Breast epithelium (tissue), 4 donors: ENCODE data around the gene METTL9. TPM values are rescaled to one million over a fixed set of nuclear protein-coding genes. Genes with fewer than 3 reads are reported as not detected.

Source experiments
- DNase-seq, 2 donors: peaks; one replicate each; pipeline ENCODE4 v3.0.0-alpha.2; 2019; ENCODE audit warnings: low spot score in 2 of 2
- H3K27ac ChIP-seq, 2 donors: fragments of 200-600 bp; sonication (generic) in 1 of 2; one replicate each; pipeline ENCODE4 v1.5.1; 2016 to 2019; ENCODE audit warnings: mild to moderate bottlenecking in 1 of 2
- H3K27me3 ChIP-seq, 2 donors: fragments of 200-600 bp; sonication (generic) in 1 of 2; one replicate each; pipeline versions ENCODE4 v1.5.1 to v1.6.0; 2017 to 2019; ENCODE audit warnings: control low read depth in 1 of 2, mild to moderate bottlenecking in 1 of 2
- H3K36me3 ChIP-seq: fragments of 200-600 bp; one replicate; pipeline ENCODE4 v1.5.1; 2019
- H3K4me1 ChIP-seq, 2 donors: fragments of 200-600 bp; sonication (generic); one replicate each; pipeline ENCODE4 v1.5.1; 2016 to 2019; ENCODE audit warnings: control low read depth in 1 of 2
- H3K4me3 ChIP-seq, 3 donors: fragments of 200-600 bp; sonication (generic); 1 replicate in 2 of 3; 2 replicates in 1 of 3; pipeline ENCODE4 v1.5.1; 2016 to 2019; ENCODE audit warnings: mild to moderate bottlenecking in 3 of 3, moderate library complexity in 2 of 3
- H3K9me3 ChIP-seq, 2 donors: fragments of 200-600 bp; sonication (generic) in 1 of 2; one replicate each; pipeline ENCODE4 v1.5.1; 2016 to 2019; ENCODE audit warnings: control low read depth in 1 of 2
- CTCF ChIP-seq, 3 donors: fragments of 450-650 bp; IDR thresholded peaks; one replicate each; pipeline ENCODE4 v1.5.1; 2016 to 2017; ENCODE audit warnings: antibody characterized with exemption in 3 of 3, mild to moderate bottlenecking in 3 of 3, moderate library complexity in 3 of 3
- POLR2A ChIP-seq: fragments of 450-650 bp; IDR thresholded peaks from one replicate; pipeline ENCODE4 v1.6.1; 2016; ENCODE audit warnings: antibody characterized with exemption, mild to moderate bottlenecking, moderate library complexity
- POLR2AphosphoS5 ChIP-seq, 3 donors: sonication (generic); formaldehyde crosslinking; IDR thresholded peaks; one replicate each; pipeline ENCODE4 v1.6.1; 2017; ENCODE audit warnings: antibody characterized with exemption in 3 of 3
- intact Hi-C: fragments of 100-400 bp; cut with DNase I; formaldehyde crosslinking; loops from one replicate; pipeline ENCODE4 v1.15.1; 2023; ENCODE audit warnings: low total_unique reads
- total RNA-seq, 3 donors: library from RNA; depleted of rRNA; stranded (reverse); fragments of >200 nt; gene quantifications; one replicate each; pipeline ENCODE4 v1.1.0, GENCODE V29; 2016

Gene METTL9
- total RNA-seq, 3 donors from 2014 or later, result 121 to 162 (median 136) TPM

- TF ChIP-seq POLR2A, result no peak
- TF ChIP-seq POLR2AphosphoS5 (IDR thresholded peaks at IDR 0.05), result no peak
- TF ChIP-seq CTCF (IDR thresholded peaks at IDR 0.05), result no peak
- Histone ChIP-seq H3K36me3 (no peaks in the 10 kb centered on the region), H3K9me3 (no peaks in the 10 kb centered on the region), H3K27me3 (no peaks in the 10 kb centered on the region), H3K4me1 (no peaks in the 10 kb centered on the region), H3K4me3 (no peak overlapping the region), H3K27ac (no peak overlapping the region)
- intact Hi-C loops, result no loop called here
- no peak for DNase-seq
Measured at GRCh38 chr16:21653571-21653970, 54.2 kb downstream of the METTL9 start.

DNA sequence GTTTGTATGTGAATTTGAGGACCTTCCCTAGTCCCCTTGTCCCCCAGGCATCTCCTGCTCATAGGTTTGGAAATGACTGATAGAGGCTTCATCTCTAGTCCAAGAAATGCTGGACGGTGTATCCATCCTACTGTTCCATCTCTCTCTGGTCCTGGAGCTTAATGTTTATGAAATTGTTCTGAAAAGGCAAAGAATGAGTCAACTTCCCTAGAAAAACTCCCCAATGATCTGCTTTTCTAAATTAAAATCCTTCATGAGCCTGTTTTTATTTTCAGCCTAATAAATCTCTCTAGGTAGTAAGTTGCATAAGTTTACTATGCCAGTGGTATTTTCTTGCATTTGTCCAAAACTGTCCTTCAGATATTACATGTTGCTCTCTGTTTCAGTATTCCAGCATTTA, 55.1 kb downstream of the METTL9 start:
- intact Hi-C loops, result no loop called here
- Histone ChIP-seq H3K36me3 (no peaks in the 10 kb centered on the region), H3K27ac (no peak overlapping the region), H3K4me1 (no peaks in the 10 kb centered on the region), H3K27me3 (no peaks in the 10 kb centered on the region), H3K4me3 (no peak overlapping the region), H3K9me3 (no peaks in the 10 kb centered on the region)
- no peak for DNase-seq
- TF ChIP-seq POLR2AphosphoS5 (IDR thresholded peaks at IDR 0.05), result no peak
- no peak for TF ChIP-seq POLR2A
- no peak for TF ChIP-seq CTCF (IDR thresholded peaks at IDR 0.05)

- DNase-seq, result no peak
- Histone ChIP-seq H3K9me3 (no peaks in the 10 kb centered on the region), H3K27ac (no peak overlapping the region), H3K27me3 (no peaks in the 10 kb centered on the region), H3K36me3 (no peaks in the 10 kb centered on the region), H3K4me3 (no peak overlapping the region), H3K4me1 (no peaks in the 10 kb centered on the region)
- intact Hi-C loops, result no loop called here
- no peak for TF ChIP-seq POLR2A
- TF ChIP-seq POLR2AphosphoS5 (IDR thresholded peaks at IDR 0.05), result no peak
- no peak for TF ChIP-seq CTCF (IDR thresholded peaks at IDR 0.05)
Measured at GRCh38 chr16:21654881-21655280, 55.5 kb downstream of the METTL9 start.

GRCh38 chr16:21656795-21657768, 57.7 kb downstream of the METTL9 start:
- TF ChIP-seq CTCF (IDR thresholded peaks at IDR 0.05) (peak; percentile 53 to 61 (median 59)), POLR2AphosphoS5 (IDR thresholded peaks at IDR 0.05) (no peak)
- intact Hi-C loops, result no loop called here
- no peak for DNase-seq
- Histone ChIP-seq H3K9me3 (no peaks in the 10 kb centered on the region), H3K36me3 (no peaks in the 10 kb centered on the region), H3K27me3 (no peaks in the 10 kb centered on the region), H3K27ac (no peak overlapping the region), H3K4me3 (no peak overlapping the region), H3K4me1 (no peaks in the 10 kb centered on the region)

GRCh38 chr16:21659124-21659523, 59.7 kb downstream of the METTL9 start:
- H3K27me3 ChIP-seq, result peaks cover 3% of the 10 kb centered on the region in 2 donors
- intact Hi-C loops, result no loop called here

More at GRCh38 chr16:21659124-21659523, 59.7 kb downstream of the METTL9 start:
- Histone ChIP-seq H3K36me3 (no peaks in the 10 kb centered on the region), H3K27ac (no peak overlapping the region), H3K9me3 (no peaks in the 10 kb centered on the region), H3K4me1 (peaks cover 0 to 4% of the 10 kb centered on the region in 2 donors), H3K4me3 (no peak overlapping the region)
- TF ChIP-seq CTCF (IDR thresholded peaks at IDR 0.05), result no peak
- TF ChIP-seq POLR2A, result no peak
- TF ChIP-seq POLR2AphosphoS5 (IDR thresholded peaks at IDR 0.05), result no peak
- no peak for DNase-seq
